NCI-H2081 (cell line): ENCODE results near the gene IQCE.
A peak's percentile ranks its signal among the peaks of the same experiment; 100 is the strongest.
"Not testable (repeated sequence)": the region's sequence is repeated elsewhere in the genome, so short reads cannot be mapped to it uniquely, and the experiment has no call there.

Experiments
- DNase-seq, 2 experiments: peaks; one replicate each; lab custom pipeline; 2025; lab: John Stamatoyannopoulos, UW

IQCE gene

GRCh38 chr7:2521952-2522591 is 36.7 kb upstream of the IQCE start:
- peak in 1 of 2 experiments; percentile 72 for DNase-seq

DNA sequence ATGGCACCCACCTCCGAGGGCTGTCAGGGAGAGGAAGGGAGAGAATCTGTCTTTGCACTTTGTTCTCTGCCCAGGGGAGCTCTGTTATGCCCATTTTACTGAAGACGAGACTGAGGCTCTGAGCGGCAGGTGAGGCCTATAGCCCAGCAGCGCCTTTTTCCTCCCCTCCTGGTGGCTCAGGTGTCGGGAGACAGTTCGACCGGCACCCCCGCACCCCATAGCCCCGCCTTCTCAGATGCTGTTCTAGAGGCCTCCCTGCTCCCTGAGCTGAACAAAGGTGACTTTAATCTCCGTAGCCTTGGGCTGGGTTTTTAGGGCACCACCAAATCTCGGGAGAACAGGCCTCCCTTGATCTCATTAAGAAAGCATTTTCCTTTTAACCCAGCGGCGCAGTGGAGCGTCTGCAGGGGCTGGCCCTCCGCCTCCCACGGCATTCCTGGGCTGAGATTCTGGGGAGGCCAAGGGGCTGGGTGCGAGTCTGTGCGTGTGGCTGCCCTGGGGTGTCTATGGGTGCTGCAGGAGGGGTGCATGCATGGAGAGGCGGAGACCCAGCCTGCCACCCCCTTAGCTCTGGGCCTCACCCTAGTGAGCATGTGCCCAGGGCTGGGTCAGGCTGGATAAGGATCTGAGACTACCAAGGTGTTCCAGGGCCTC is 35.9 kb upstream of the IQCE start:
- DNase-seq = peak; percentile 57 to 70

- DNase-seq = peak; percentile 91 to 93
These were observed 35.3 kb upstream of the IQCE start for GRCh38 chr7:2523461-2523936.

GRCh38 chr7:2523941-2524807 is 34.6 kb upstream of the IQCE start:
- peak; percentile 97 to 99 for DNase-seq

- DNase-seq = peak; percentile 29 to 30
These were observed 33.7 kb upstream of the IQCE start for GRCh38 chr7:2524808-2525657.

GRCh38 chr7:2525658-2526630 is 32.8 kb upstream of the IQCE start:
- DNase-seq = peak; percentile 80 to 91

DNA sequence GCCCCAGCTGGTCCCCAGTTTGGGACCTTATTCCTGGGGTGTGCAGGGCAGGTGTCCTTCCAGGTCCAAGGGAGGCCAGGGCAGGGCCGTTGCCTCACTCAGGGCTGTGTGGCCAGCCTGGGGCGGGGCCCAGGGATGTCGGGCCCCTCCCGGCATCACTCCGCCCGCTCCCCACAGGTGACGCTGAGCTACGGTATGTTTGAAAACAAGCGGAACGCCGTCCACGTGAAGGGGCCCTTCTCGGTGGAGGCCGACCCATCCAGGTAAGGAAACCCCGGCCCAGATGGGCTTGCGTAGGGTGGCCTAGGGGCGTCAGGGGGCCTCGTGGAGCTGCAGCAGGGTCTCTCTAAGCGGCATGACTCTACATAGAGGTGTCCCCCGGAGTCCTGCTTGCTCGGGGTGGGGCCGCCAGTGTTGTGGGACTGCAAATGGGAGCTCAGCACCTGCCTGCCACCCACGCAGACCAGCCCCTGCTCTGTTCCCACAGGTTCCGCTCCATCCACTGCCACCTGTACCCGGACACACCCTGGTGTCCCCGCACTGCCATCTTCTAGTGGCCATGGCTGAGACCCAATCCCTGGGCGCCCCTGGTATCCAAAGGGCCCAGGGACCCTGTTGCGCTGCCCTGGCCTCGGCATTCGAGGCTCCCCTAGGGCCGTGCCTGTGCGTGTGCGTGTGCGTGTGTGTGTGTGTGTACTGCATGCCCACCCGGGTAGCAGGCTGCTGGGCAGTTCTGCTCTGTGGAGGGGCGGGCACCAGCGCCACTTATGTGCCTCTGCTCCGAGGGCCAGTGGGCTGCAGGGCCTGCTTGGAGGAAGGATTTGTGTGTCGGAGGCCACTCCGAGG is 31.9 kb upstream of the IQCE start:
- DNase-seq = no peak

DNA sequence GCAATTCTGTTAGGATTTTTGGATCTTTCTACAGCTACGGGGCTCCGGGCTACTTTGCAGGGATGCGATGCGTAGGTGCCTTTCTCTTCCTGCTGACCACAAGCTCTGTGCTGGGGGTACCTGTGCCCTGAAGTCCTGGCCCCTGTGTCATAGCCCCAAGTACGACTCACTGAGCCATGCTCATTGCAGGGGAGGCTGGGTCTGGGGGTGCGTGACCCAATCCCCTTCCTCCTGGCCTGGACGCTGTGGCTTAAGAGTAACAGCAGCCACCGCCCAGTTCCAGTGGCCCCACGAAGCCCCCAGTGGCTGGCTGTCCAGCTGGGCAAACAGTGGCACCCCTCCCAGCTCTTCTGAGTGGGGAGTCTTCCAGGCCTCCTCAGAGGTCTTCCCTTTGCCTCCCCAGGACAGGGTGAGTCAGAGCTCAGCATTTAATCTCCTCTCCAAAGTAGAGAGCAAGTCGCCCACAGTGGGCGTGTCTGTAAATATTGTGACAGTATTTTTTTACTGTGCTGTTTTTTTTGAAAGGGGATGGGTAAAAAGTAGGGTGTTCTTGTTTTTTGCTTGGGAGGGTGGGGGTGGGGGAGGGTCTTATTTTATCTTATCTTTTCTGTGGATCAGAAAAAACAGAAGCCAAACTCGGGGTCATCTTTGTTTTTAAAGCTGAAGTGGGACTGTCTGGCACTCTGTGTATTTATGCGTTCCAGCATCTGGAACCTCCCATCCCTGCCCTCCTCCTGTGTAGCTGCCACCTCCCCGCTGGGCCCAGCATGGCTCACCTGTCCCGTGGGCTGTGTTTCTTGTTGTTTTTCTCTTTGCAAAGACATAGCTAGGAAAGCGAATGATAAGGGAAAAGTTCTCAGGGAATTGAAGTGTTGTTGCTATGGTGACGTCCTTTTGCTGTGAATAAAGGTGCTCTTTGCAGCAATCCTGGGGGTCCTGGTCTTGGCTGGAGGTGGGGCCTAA is 31.0 kb upstream of the IQCE start:
- peak; percentile 54 to 73 for DNase-seq

- no peak for DNase-seq
These were observed 30.2 kb upstream of the IQCE start for GRCh38 chr7:2528481-2529095.

DNA sequence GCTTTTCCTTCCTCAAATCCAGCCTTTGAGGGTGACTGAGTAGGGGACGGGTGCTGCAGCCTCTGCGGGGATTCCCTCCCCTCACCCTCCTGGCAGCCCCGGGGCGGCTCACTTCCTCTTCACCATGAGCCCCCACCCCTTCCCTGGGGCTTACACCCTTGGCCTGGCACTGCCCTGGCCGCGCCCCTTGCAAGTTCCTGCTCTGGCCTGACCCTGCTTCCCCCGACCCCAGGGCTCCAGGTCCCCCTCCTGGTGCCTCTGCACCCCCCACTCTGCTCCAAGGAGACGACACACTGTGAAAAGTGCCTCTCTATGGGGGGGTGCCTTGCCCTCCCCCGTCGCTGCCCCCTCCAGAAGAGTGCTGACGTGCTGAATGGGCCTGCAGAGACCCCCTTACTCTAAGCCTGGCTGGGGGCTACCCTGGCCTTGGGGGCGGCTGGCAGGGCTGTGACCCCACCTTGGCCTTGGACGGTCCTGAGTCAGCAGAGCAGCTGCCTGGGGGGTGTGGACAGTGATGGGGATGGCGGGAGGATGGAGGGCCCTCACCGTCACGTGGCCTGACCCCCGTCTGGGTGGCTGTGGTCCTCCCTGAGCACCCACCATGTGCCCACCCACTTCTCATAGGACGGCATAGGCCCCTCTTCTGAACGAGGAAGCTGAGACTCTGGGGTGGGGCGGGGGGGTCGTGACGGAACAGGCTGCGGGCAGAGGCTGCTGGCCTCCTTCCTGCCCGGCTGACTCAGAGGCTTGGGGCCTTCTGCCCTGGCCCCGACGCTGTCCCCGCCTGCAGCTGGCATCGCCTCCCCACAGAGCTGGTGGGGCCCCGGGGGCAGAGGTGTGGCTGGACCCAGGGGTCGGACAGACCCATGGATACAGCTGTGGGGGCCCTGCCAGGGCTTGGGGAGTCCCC is 29.4 kb upstream of the IQCE start:
- DNase-seq = no peak

- DNase-seq = no peak
These were observed 28.4 kb upstream of the IQCE start for GRCh38 chr7:2530071-2530987.

- DNase-seq = not testable (repeated sequence)
These were observed 27.6 kb upstream of the IQCE start for GRCh38 chr7:2530994-2531795.

GRCh38 chr7:2531796-2532110 is 27.0 kb upstream of the IQCE start:
- not testable (repeated sequence) for DNase-seq

GRCh38 chr7:2532199-2532772 is 26.5 kb upstream of the IQCE start:
- not testable (repeated sequence) for DNase-seq

DNA sequence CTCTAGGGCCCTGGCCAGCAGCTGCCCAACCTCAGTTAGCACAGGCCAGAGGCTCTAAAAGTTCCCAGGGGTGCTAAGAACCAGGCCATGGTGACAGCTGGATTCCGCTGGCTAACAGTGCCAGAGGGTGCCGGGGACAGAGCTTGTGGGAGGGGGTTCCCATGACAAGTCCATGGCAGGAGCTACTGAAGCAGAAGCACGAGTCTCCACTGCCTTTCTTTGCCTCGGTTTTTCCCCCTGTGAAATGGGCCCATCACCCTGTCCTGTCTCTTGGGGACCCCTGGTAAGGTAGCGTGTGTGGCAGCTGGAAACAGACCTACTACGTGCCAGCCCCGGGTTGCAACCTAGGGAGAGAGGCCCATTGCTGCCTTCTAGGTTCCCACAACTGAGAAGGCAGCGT is 26.0 kb upstream of the IQCE start:
- DNase-seq = not testable (repeated sequence)
